Kidney (tissue), 14 donors: Measurements from ENCODE around the gene RHBDD2. TPM values are rescaled to one million over a fixed set of nuclear protein-coding genes. Genes with fewer than 3 reads are reported as not detected.
"Not testable (repeated sequence)": the region's sequence is repeated elsewhere in the genome, so short reads cannot be mapped to it uniquely, and the experiment has no call there.

Source experiments
- DNase-seq, 5 donors: peaks; one replicate each; pipeline ENCODE4 v3.0.0-alpha.2; 2013 to 2020
- FAIRE-seq: peaks from 2 replicates; lab custom pipeline; 2012; peaks lifted over from hg19 to GRCh38; lab: Jason Lieb, UNC
- H3K27ac ChIP-seq, 2 donors: one replicate each; pipeline ENCODE4 v1.7.0; 2013; ENCODE audit warnings: low read depth in 2 of 2, low read length in 2 of 2, inconsistent platforms in 1 of 2
- H3K27me3 ChIP-seq: one replicate; pipeline ENCODE4 v1.7.1; 2013; ENCODE audit warnings: low read length, inconsistent platforms; ENCODE audit not compliant: control insufficient read depth, insufficient read depth
- H3K36me3 ChIP-seq, 3 donors: one replicate each; pipeline versions ENCODE4 v1.7.0 to v1.7.1; 2013; ENCODE audit warnings: low read length in 3 of 3, control low read depth in 1 of 3, inconsistent platforms in 1 of 3; ENCODE audit not compliant: insufficient read depth in 3 of 3, control insufficient read depth in 2 of 3
- H3K4me1 ChIP-seq, 3 donors: one replicate each; pipeline versions ENCODE4 v1.7.0 to v1.7.1; 2013; ENCODE audit warnings: low read length in 3 of 3, inconsistent platforms in 1 of 3, low read depth in 1 of 3; ENCODE audit not compliant: control insufficient read depth in 2 of 3, insufficient read depth in 2 of 3
- H3K4me3 ChIP-seq, 3 donors: one replicate each; pipeline versions ENCODE4 v1.7.0 to v1.8.1; 2013; ENCODE audit warnings: low read length in 3 of 3, control low read depth in 1 of 3, inconsistent platforms in 1 of 3
- H3K9ac ChIP-seq, 3 donors: one replicate each; pipeline versions ENCODE4 v1.7.0 to v1.7.1; 2013; ENCODE audit warnings: low read length in 3 of 3, control low read depth in 1 of 3, inconsistent platforms in 1 of 3
- H3K9me3 ChIP-seq, 3 donors: one replicate each; pipeline versions ENCODE4 v1.7.0 to v1.7.1; 2013; ENCODE audit warnings: low read length in 3 of 3, control low read depth in 1 of 3, inconsistent platforms in 1 of 3; ENCODE audit not compliant: control insufficient read depth in 2 of 3, insufficient read depth in 1 of 3
- intact Hi-C: fragments of 100-400 bp; cut with DNase I; formaldehyde crosslinking; loops from one replicate; pipeline ENCODE4 v1.11.1; 2022
- polyA plus RNA-seq: library from polyadenylated mRNA; stranded (reverse); fragments of 350-450 nt; fragmentation: Illumina TruSeq; extraction: RNeasy Lipid Tissue Mini Kit (QIAGEN cat#74804); gene quantifications from one replicate; pipeline ENCODE4 v1.2.3, GENCODE V29; 2014; ENCODE audit warnings: low read depth, low replicate concordance; ENCODE audit not compliant: insufficient read depth
- total RNA-seq: library from RNA; stranded (reverse); fragmentation: NEBNext Ultra II Directional; extraction: Animal tissue kit (Norgen Biotek cat#: 25700); gene quantifications from one replicate; pipeline ENCODE4 v1.2.1, GENCODE V29; 2021
- TF ChIP-seq, protein P1 (sequence below): IDR thresholded peaks from 3 replicates; pipeline ENCODE4 v1.5.1; 2012; ENCODE audit warnings: mild to moderate bottlenecking, moderate library complexity, borderline replicate concordance; ENCODE audit not compliant: insufficient read depth; ENCODE audit errors: extremely low read depth
- donor health status: control.
- donor health status: control.
- donor health status: control.
- donor health status: control.
- donor health status: control.
- donor health status: DM: yes; HTN: yes; CAD: no.
- donor health status: Normal renal cell carcinoma (clear cell type).

RHBDD2 gene
- total and polyA plus RNA-seq, 2 donors from 2014 or later, result 89.5 to 185 TPM

DNA sequence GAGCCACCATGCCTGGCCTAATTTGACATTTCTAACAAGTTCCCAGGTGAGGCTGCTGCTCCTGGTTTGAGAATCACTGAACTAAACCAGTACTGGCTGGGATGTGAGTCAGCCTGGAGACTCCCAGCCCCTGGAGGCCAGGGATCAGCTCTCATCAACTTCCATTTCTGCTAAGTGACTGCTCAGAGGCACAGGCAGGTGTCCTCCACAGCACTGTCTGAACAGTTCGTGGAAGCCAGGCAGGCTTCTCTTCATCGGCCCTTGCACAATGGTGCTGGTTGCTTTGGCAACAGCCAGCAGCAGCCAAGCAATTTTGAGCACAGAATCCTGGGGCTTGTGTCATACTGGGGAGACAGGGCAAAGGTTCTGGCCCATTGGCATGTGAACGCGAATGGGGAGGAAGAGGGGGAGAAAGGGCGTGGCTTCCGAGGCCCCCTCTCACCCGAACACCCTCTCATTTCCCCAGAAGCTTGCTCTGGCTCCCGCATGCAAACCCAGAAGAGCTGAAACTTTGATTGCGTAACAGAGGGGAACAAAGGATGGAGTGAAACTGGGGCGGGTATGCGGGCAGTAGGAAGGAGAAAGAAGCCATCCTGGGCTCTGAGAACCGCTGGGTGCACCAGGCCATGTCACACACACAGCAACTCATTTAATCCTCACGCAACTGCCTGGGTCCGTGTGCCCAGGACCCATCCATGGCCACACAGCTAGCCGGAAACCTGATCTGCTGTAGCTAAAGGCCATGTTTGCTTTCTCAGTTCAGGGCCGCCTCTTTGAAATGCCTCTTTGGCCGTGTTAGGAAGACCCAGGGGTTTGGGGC is 27.2 kb downstream of the RHBDD2 start:
- intact Hi-C loops, result no loop called here
- no peak for FAIRE-seq
- H3K27ac ChIP-seq, result no peak overlapping the region
- no peak overlapping the region for H3K4me3 ChIP-seq
- TF ChIP-seq, protein P1, sequence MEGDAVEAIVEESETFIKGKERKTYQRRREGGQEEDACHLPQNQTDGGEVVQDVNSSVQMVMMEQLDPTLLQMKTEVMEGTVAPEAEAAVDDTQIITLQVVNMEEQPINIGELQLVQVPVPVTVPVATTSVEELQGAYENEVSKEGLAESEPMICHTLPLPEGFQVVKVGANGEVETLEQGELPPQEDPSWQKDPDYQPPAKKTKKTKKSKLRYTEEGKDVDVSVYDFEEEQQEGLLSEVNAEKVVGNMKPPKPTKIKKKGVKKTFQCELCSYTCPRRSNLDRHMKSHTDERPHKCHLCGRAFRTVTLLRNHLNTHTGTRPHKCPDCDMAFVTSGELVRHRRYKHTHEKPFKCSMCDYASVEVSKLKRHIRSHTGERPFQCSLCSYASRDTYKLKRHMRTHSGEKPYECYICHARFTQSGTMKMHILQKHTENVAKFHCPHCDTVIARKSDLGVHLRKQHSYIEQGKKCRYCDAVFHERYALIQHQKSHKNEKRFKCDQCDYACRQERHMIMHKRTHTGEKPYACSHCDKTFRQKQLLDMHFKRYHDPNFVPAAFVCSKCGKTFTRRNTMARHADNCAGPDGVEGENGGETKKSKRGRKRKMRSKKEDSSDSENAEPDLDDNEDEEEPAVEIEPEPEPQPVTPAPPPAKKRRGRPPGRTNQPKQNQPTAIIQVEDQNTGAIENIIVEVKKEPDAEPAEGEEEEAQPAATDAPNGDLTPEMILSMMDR, result no peak
- H3K27me3 ChIP-seq, result no peaks in the 10 kb centered on the region
- peaks cover 0 to 2% (median 0%) of the 10 kb centered on the region in 3 donors for H3K4me1 ChIP-seq
- DNase-seq, result peak; percentile 65 to 92 (median 66)
- H3K9me3 ChIP-seq, result no peaks in the 10 kb centered on the region
- H3K36me3 ChIP-seq, result no peaks in the 10 kb centered on the region
- no peak overlapping the region for H3K9ac ChIP-seq

DNA sequence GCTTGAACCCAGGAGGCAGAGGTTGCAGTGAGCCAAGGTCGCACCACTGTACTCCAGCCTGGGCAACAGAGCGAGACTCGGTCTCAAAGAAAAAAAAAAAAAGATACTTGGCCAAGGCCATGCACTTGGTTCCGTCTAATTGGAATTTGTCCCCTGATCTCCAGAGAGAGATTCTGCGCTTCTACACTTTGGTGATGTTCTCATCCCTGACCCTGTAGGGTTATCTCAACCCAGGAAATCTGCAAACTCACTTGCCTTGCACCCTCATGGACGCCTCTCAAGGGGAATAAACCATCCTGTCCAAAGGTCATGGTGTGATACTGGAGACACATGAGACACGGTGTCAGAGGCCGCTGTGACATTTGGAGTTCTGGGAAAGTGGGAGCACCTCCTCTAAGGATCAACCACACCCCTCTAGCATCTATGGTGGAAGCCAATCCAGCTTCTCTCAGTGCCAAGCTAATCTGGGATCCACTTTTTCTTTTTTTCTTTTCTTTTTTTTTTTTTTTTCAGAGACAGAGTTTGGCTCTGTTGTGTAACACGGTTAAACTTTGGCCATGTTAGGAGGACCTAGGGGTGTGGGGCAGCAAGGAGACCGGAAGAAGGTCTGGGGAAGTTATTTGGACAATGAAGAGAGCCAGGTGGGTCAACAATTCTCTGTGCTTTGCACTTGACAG is 28.3 kb downstream of the RHBDD2 start:
- Histone ChIP-seq H3K27ac (peak overlapping the region in 1 of 2 donors; percentile 23), H3K9ac (no peak overlapping the region), H3K27me3 (no peaks in the 10 kb centered on the region), H3K4me3 (no peak overlapping the region), H3K9me3 (no peaks in the 10 kb centered on the region), H3K4me1 (peaks cover 0 to 2% (median 0%) of the 10 kb centered on the region in 3 donors), H3K36me3 (no peaks in the 10 kb centered on the region)
- FAIRE-seq, result no peak
- intact Hi-C loops, result no loop called here
- TF ChIP-seq, protein P1, result no peak
- peak in 1 of 5 donors; percentile 81 for DNase-seq

DNA sequence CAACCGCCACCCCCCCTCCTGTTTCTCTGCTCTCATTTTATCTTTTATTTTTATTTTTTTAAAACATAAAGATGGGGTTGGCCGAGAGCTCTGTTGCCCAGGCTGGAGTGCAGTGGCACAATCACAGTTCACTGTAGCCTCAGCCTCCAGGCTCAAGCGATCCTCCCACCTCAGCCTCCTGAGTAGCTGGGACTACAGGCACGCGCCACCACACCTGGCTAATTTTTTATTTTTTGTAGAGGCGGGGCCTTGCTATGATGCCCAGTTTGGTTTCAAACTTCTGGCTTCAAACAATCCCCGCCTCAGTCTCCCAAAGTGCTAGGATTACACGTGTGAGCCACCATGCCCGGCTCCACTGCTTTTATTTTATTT is 28.8 kb downstream of the RHBDD2 start:
- H3K9ac ChIP-seq, H3K4me1 ChIP-seq, DNase-seq, H3K9me3 ChIP-seq, H3K4me3 ChIP-seq, H3K27ac ChIP-seq, H3K36me3 ChIP-seq, H3K27me3 ChIP-seq, FAIRE-seq, intact Hi-C loops: not testable (repeated sequence)

DNA sequence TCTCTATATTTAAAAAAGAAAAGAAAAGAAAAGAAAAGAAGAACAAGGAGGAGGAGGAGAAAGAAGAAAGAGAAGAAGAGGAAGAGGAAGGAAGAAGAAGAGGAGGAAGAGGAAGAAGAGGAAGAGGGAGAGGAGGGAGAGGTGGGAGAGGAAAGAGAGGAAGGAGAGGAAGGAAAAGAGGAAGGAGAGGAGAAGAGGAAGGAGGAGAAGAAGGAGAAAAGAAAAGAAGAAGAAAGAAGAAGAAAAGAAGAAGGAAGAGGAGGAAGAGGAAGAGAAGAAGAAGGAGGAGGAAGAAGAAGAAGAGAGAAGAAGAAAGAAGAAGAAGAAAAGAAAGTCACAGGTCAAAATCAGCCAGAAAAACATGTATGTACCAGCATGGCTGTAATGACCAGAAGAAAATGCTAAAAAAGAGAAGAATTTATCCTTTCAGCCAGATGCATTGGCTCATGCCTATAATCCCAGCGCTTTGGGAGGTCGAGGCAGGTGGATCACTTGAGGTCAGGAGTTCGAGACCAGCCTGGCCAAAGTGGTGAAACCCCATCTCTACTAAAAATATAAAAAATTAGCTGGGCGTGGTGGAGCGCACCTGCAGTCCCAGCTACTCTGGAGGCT is 30.8 kb downstream of the RHBDD2 start:
- Histone ChIP-seq H3K9ac (no peak overlapping the region), H3K4me1 (peaks cover 0 to 6% (median 0%) of the 10 kb centered on the region in 3 donors), H3K27ac (no peak overlapping the region), H3K27me3 (no peaks in the 10 kb centered on the region), H3K9me3 (no peaks in the 10 kb centered on the region), H3K36me3 (no peaks in the 10 kb centered on the region), H3K4me3 (no peak overlapping the region)
- DNase-seq, result no peak
- no peak for FAIRE-seq
- TF ChIP-seq, protein P1, result no peak
- intact Hi-C loops, result no loop called here

DNA sequence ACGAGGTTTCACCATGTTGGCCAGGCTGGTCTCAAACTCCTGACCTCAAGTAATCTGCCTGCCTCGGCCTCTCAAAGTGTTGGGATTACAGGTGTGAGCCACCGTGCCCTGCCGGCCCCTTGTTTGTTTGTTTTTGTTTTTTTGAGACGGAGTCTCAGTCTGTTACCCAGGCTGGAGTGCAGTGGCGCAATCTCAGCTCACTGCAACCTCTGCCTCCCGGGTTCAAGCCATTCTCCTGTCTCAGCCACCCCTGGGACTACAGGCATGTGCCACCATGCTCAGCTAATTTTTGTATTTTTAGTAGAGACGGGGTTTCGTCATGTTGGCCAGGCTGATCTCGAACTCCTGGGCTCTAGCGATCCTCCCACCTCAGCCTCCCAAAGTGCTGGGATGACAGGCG is 32.4 kb downstream of the RHBDD2 start:
- H3K36me3 ChIP-seq, H3K4me3 ChIP-seq, H3K9me3 ChIP-seq, H3K27ac ChIP-seq, DNase-seq, H3K27me3 ChIP-seq, FAIRE-seq, H3K4me1 ChIP-seq, H3K9ac ChIP-seq, intact Hi-C loops: not testable (repeated sequence)
